AG10803 (cell line): ENCODE results near the gene POLDIP3.
"Not testable (repeated sequence)": the region's sequence is repeated elsewhere in the genome, so short reads cannot be mapped to it uniquely, and the experiment has no call there.

Source experiments
- DNase-seq: peaks from one replicate; pipeline ENCODE4 v3.0.0; 2010; ENCODE audit warnings: low read depth
- H3K4me3 ChIP-seq: 2 replicates; pipeline ENCODE4 v1.5.1; 2011; ENCODE audit warnings: mild to moderate bottlenecking, low read length, control low read depth
- CTCF ChIP-seq: conservative IDR thresholded peaks from 2 replicates; pipeline ENCODE4 v1.5.1; 2011; ENCODE audit warnings: mild to moderate bottlenecking, low read length, control low read depth, inconsistent platforms

The POLDIP3 gene

GRCh38 chr22:42564699-42565098 lies 50.0 kb downstream of the POLDIP3 start:
- no peak for DNase-seq
- no peak overlapping the region for H3K4me3 ChIP-seq
- TF ChIP-seq CTCF, result no peak

- not testable (repeated sequence) for H3K4me3 ChIP-seq, DNase-seq
Observed at GRCh38 chr22:42563943-42564342, 50.7 kb downstream of the POLDIP3 start.

- no peak for DNase-seq
- no peak overlapping the region for H3K4me3 ChIP-seq
- TF ChIP-seq CTCF, result no peak
Observed at GRCh38 chr22:42562684-42563083, 52.0 kb downstream of the POLDIP3 start.

GRCh38 chr22:42562279-42562678 lies 52.4 kb downstream of the POLDIP3 start:
- no peak for DNase-seq
- no peak for TF ChIP-seq CTCF
- H3K4me3 ChIP-seq, result no peak overlapping the region

GRCh38 chr22:42561856-42562255 lies 52.8 kb downstream of the POLDIP3 start:
- H3K4me3 ChIP-seq, result no peak overlapping the region
- DNase-seq, result no peak
- TF ChIP-seq CTCF, result no peak

- no peak for DNase-seq
- TF ChIP-seq CTCF, result peak; percentile 34
- no peak overlapping the region for H3K4me3 ChIP-seq
Observed at GRCh38 chr22:42560781-42561180, 53.9 kb downstream of the POLDIP3 start.

GRCh38 chr22:42560381-42560780 lies 54.3 kb downstream of the POLDIP3 start:
- H3K4me3 ChIP-seq, result no peak overlapping the region
- no peak for TF ChIP-seq CTCF
- no peak for DNase-seq
